ENCODE results near the gene AKAP6.

GRCh38 chr14:32383364-32384009 is 54.4 kb downstream of the AKAP6 start:
- TF ChIP-seq CTCF (IDR thresholded peaks at IDR 0.05), result no peak
- TF ChIP-seq POLR2A (IDR thresholded peaks at IDR 0.05), result no peak

Data from right lobe of liver (tissue), 4 donors.